Activated CD4-positive, alpha-beta T cell treated with anti-CD3 and anti-CD28 coated beads for 4 hours (primary cell): Measurements from ENCODE around the gene DPM2.
A peak's percentile ranks its signal among the peaks of the same experiment; 100 is the strongest.

Experiments used
- DNase-seq, 2 donors: peaks; one replicate each; pipeline ENCODE4 v3.0.0-alpha.2; 2020

The DPM2 gene

DNA sequence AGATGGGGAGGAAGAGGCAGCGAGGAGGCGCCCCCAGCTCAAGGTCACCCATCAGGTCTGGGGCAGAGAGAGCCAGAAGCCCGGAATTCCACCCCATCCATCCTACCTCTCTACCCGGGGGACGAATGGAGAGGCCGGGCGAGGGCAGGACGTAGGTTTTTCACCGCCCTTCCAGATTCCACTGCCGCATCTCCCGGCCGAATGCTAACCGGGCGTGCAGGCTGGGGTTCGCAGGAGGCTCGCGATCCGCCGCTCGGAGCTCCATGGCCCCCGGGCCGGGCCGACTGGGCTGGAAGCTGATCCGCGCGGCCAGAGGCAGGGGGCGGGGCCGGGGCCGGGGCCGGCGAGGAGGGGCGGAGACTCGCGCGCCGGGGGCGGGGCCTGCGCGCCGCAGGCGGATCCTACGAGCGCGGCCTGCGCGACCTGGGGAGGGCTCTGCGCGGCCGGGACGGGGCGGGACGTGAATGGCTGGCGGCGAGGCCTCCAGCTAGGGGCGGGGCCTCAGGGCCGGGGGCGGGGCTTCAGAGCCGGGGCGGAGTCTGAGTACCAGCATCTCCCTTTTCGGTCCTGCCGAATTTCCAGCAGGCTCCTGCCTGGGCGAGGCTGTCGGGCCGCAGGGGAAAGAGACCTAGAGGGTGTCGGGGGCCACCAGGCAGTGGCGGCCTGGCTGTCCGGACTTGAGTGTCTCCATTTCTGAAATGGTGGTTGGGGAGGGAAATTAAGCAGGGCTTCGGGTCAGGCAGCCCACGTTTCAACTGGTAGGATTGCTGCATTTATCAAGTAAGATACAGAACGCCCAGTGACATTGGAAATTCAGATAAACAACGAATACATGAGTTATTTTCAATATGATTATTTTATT, 20.7 kb downstream of the DPM2 start, which contains the start of gene ST6GALNAC4:
Gene ST6GALNAC4, minus strand, starts transcription at position 322 of the 862 bp plus-strand sequence. CDS start 622 bp downstream, outside the sequence.
- peak; percentile 93 to 95 for DNase-seq

- no peak for DNase-seq
Observed at GRCh38 chr9:127915801-127916719, 21.6 kb downstream of the DPM2 start.

DNA sequence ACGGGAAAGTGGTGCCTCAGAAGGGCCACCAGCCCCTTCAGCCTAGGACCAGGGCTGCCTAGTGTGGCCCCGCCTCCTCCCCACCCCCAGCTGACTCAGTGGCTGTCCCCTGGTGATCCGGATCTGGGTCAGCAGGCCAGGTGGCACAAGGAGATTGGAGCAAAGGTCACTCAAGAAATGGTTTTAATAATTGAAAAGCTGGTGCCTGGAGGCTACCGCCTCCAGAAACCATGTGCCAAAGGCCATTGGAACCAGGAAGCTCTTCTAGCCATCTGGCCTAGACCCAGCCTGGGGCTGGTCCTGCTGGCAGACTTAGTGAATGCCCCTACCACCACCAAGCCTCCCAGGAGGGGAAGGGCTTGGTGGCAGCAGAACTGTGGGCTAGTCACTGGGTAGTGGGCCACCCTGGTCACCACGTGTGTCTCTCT, 22.3 kb downstream of the DPM2 start:
- DNase-seq, result no peak

- DNase-seq, result no peak
Observed at GRCh38 chr9:127913682-127914081, 24.0 kb downstream of the DPM2 start.

- no peak for DNase-seq
Observed at GRCh38 chr9:127912882-127913281, 24.8 kb downstream of the DPM2 start.

DNA sequence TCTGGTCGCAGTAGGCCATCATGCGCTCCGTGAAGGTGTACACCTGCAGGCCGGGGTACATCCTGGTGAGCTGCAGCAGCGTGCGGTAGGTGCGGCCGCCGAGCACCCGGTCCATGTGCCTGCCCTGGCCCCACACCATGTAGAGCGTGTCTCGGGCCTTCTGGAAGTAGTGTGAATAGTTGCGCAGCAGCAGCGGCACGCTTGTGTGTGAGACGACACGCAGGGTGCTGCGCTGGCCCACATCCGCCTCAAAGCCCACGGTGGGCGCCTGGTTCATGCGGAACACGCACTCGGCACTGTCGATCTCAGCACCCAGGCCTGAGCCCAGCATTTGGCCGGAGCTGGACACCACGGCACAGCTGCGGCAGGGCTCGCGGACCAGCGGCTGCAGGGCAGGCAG, 25.4 kb downstream of the DPM2 start:
- no peak for DNase-seq

GRCh38 chr9:127910613-127911205, 26.9 kb downstream of the DPM2 start:
- no peak for DNase-seq

GRCh38 chr9:127909839-127910273, 27.8 kb downstream of the DPM2 start:
- DNase-seq, result no peak

DNA sequence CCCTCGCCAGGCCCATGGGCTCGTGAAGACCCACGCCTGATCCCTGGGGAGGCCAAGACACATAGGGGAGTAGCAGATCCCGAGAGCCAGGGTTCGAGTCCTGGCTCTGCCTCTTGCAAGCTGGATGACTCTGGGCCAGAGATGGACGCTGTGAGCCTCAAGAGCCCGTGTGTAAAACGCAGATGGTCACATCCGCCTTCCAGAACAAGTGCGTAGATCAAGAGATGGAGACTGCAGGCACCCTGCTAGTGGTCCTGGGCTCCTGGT, 29.1 kb downstream of the DPM2 start:
- no peak for DNase-seq

DNA sequence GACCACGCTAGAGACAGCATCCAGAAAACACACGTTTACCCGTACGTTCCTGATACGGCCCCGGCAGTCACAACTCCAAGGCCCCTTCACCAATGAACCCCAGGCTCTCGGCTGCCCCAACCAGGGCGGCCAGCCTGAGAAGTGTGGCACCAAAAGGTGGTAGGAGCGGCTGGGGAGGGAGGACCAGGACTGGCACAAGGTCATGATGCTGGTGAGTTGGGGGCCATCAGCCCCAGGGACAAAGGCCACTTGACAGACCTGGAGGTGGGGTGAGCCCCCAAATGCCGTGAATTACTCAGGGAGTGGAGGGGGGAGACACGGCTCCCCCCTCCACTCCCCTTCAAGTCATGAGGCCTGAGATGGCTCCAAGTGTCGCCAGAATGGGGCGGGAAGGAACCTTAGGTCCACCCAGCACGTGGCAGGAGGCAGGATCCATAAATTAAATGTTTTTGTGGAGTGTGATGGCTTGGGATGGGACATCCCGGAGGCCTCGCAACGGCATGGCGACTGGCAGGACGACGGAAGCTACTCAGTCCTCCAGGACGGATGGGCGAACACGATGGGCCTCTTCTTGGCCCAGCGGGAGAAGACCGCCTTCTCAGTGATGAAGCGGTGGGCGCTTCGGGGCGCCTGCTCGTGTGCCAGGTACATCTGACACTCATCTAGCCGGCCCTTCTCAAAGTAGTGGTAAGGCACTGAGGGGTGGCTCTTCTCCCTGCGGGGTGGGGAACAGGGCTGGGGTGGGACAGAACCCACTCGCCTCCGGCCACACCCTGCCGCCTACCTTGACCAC, 29.6 kb downstream of the DPM2 start:
- DNase-seq, result no peak

DNA sequence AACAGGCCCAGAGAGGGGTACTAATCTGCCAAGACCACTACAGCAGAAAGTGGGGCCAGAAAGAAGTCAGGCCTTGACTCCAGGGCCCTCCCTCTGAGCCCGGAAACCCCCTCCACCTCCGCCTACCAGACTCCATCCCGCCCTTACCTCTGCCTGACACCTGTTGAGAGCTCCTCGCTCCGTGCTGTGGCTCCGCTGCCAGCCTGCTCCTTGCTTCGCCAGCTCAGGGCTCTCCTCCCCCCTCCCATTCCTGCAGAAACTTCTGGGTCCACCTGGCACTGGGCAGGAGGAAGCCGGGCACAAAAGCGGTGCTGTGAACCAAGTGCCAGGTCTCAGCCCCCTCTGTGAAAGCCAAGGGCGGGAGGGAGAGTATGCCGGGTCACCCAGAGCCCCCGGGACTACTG, 31.9 kb downstream of the DPM2 start:
- DNase-seq, result peak; percentile 64 to 70

- peak; percentile 60 to 63 for DNase-seq
Observed at GRCh38 chr9:127905004-127905728, 32.5 kb downstream of the DPM2 start.

GRCh38 chr9:127904561-127905003, 33.1 kb downstream of the DPM2 start:
- DNase-seq, result no peak

GRCh38 chr9:127903557-127904475, 33.8 kb downstream of the DPM2 start:
- DNase-seq, result peak; percentile 56 to 62

DNA sequence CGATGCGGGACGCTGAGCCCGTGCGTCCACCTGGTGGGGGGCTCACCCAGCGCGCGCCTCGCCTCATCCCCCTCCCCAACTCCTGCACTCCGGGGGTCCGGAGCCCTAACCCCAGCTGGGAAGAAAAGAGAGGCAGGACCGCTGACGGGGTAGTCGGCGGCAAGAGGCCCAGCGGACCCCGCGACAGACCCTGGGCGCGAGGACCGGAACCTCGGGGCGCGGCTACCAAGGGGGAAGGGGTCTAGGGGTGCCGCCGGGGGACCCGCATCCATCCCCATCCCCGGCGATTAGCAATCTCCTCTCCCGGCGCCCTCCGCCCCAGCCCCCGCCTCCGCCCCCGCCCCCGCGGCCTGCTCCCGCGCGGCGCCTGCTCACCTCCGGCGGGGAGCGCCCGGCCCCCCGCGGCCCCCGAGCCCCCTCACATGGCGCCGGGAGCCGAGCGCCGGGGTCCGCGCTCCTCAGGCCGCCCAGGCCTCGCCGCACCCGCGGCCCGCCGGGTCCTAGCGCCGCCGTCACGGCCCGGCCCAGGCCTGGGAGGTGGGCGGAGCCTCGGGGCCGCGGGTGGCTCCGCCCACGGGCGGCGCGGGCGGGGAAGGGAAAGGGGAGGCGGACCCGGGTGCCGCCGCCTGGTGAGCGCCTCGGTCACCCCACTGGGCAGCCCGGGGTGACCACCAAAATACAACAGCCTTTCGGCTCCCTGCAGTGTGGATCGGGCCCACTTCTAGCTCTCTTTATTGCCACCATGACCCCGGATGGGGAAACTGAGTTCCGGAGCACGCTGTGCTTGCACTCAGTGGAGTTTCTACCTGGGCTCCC, 38.3 kb downstream of the DPM2 start, which contains the start of gene ST6GALNAC6:
Gene ST6GALNAC6, minus strand, starts transcription at position 476 of the 816 bp plus-strand sequence. CDS start 1,622 bp downstream, outside the sequence.
- peak; percentile 69 to 72 for DNase-seq

DNA sequence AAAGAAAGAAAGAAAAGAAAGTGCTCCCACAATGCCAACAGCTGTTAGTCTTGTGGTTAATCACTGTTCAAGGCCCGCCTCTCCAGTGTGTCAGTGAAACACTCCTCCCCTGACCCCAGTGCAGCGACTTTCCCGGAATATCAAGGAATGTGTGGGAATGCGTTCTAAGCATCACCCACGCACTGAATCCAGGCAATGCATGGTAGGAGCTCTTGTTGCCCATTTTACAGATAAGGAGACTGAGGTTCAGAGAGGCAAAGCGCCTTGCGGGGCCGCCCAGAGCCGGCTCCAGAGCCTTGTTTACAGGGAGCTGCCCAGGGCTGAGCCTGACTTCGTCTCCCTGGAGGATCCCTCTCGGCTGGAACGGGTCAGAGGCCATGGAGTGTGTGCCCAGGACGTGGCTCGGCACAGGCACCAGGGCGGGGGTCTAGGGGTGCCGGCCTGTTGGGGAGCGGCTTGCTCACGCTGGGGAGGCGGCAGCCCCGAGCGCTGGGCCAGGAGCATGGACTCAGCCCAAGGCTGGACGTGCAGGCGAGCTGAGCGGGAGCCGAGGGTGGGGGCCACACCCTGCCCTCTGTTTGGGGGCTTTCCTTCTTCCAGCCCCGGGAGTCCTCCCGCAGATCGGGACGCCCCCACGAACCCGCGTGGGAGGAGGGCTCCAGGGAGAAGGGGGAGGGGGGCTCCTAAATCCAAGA, 39.1 kb downstream of the DPM2 start:
- DNase-seq, result no peak

GRCh38 chr9:127897193-127897692, 40.4 kb downstream of the DPM2 start:
- no peak for DNase-seq

- DNase-seq, result no peak
Observed at GRCh38 chr9:127896395-127897192, 41.1 kb downstream of the DPM2 start.
